Lung microvascular endothelial cell (primary cell): ENCODE data around the gene MED27. TPM values are rescaled to one million over a fixed set of nuclear protein-coding genes. Genes with fewer than 3 reads are reported as not detected.
A peak's percentile ranks its signal among the peaks of the same experiment; 100 is the strongest.

Experiments
- DNase-seq, 2 donors: peaks; one replicate each; pipeline versions ENCODE4 v3.0.0 to v3.0.0-alpha.2; 2010; ENCODE audit warnings: low read depth in 2 of 2
- total RNA-seq: library from RNA; depleted of rRNA; stranded (reverse); fragments of >200 nt; gene quantifications from 2 replicates; pipeline ENCODE4 v1.2.1, GENCODE V29; 2014

The MED27 gene
- total RNA-seq, 1 donor from 2014 or later, result 10.7 TPM

- DNase-seq, result no peak
These were observed 108.1 kb downstream of the MED27 start for GRCh38 chr9:131971482-131972074.

GRCh38 chr9:131969469-131969989 is 110.1 kb downstream of the MED27 start:
- DNase-seq, result no peak

GRCh38 chr9:131968632-131969031 is 111.0 kb downstream of the MED27 start:
- DNase-seq, result no peak

DNA sequence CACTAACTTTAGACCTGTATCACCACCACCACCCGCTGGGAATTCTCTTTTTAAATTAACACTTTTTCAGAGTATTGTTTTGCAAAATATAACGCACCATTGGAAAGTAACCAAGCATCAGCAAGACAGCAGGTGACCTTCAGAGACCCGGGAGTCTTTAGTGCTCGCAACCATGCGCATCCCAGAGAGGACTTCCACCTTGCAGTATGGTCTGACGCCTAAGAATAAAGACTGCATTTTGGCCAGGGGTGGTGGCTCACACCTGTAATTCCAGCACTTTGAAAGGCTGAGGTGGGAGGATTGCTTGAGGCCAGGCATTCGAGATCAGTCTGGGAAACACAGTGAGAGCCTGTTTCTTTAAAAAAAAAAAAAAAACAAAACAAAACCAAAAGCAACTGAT is 113.8 kb downstream of the MED27 start:
- DNase-seq, result no peak

DNA sequence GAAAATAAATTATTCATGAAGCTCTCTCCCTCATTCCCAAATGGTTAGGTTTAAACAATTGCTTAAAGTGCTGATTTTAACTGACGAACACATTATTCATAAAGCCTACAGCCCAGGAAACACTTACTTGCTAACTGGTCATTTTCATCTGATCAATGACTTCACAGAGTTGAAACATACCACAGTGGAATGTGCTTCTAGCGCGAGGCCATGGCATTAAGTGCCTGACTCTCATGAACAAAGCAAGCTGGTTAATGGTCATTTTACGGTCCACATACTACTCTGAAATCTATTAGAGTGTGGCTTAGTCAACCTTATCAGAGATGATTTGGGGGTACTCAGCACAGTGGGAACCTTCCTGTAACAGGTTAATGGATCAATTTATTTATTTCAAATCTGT is 114.6 kb downstream of the MED27 start:
- DNase-seq, result no peak

DNA sequence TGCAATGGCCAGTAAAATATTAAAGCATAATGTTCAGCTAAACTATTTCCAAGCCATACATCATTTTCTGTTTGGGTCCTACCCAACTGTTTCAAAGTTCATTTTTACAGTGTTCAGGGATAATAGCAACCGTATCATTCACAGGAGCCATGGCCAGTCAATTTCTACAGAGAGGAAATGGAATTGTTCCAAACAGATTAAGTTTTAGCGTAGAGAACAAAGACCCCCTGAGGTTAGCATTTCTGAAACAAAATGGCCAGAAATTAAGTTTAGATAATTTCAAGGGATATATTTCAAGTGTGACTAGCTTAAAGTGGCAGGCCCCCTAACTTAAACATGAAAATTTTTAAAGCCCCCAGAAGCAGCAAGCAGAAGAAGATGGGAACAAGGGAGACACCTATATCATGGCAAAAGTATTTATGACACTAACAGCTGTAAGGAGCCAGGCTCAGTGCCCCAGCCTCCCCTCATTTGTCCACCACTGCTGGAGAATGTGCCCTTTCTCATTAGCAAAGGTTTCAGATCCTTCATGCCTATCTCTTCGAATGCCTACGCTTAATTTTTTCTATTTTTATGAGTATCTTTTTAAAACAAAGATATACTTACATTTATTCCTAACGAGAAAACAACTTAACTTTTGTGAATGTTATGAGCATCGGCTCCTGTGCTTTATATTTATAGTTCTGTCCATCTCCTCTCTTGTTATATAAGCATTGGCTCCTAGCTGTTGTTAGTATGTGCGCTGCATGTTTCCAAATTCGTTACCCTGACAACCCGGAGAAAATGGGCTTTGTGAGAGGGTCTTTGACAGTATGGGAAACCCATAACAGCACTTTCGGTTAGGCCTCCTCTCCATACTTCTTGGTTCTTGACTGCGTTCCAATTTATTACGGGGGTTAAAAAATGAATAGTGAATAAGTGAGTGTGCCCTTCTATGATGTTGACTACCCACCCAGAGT is 116.3 kb downstream of the MED27 start:
- DNase-seq, result peak in 1 of 2 donors; percentile 38

GRCh38 chr9:131961496-131961880 is 118.2 kb downstream of the MED27 start:
- no peak for DNase-seq

DNA sequence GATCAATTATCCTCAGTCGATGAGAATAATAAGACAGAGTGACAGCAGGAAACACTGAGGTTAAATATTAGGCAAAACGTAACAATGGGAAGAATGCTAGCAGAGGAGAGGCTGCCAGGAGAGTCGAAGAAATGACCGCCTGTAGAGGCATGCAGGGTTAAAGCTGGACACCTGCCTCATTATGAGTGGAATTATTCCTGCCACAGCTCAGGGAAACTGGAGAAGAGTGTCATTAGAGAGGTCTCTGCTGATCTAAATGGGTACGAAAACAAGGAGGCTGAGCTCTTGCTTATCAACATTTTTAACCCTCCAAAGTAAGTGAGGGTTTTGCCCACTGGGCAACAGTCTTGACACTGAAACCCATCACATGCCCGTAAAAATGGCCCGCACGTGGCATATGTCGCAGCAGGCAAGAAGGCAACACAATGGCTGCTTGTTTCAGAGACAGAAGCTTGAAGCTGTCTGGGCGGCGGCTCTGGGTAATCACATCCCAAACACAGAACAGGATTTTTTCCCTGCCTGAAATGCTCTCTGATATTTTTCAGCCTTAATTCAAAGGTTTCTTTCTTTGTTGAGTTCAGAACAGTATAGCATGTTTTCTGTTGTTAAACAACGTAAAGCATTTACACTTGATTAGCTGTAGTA is 118.7 kb downstream of the MED27 start:
- DNase-seq, result peak; percentile 28 to 38

- DNase-seq, result peak in 1 of 2 donors; percentile 13
These were observed 119.4 kb downstream of the MED27 start for GRCh38 chr9:131960311-131960710.

DNA sequence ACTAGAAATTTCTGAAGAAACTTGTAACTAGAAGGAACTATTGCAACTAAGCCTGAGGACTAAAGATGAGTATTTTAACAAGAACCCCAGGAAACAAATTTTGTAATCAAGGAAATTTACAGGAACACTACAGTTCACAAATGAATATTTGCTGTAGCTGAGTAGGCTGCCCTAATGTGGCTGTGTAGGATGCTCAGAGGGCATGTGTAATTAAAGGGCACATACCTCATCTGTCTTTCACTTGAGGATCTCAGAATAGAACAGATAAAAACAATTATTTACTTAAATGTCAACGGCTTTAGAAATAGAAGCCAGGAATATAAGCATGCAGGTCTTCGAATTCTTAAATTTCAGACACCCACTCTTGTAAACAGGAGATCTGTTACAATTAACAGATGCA is 119.8 kb downstream of the MED27 start:
- no peak for DNase-seq

DNA sequence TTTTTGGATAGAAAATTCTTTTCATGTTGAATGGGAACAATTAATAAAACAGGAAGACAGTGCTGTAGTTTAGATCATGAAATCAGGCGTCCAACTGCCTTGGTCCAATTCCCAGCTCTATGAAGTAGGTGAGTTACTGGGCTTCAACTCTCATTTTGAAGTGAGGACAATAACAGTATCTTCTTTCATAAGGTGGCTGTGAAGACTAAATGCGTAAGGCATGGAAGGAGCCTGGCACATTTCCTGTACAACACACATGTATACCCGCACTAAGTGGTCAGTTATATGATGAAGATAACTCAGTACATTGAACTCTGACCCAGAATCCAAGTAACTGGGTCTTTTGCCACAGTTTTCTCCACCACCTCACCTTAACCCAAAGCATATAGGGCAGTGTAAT is 120.6 kb downstream of the MED27 start:
- DNase-seq, result no peak

- no peak for DNase-seq
These were observed 125.4 kb downstream of the MED27 start for GRCh38 chr9:131954299-131954698.

DNA sequence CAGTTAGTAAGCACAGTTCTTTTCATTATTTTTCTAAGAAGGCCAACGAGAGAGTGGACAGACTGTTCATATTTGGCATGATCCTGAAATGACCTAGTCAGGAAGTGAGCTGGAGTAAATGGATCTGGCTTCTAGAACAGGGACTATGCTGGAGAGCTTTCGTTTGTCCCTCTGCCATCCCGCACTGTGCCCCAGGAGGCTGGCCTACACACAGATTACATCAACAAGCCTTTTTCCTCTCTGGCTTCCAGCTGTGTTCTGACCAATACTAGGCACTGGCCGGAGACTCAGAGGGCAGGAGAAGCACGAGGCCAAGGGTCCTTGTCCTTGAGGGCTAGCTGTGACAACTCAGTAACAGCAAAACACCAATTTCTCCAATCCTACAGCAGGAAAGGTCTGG is 127.8 kb downstream of the MED27 start:
- peak; percentile 61 to 63 for DNase-seq

GRCh38 chr9:131951155-131951554 is 128.5 kb downstream of the MED27 start:
- no peak for DNase-seq

DNA sequence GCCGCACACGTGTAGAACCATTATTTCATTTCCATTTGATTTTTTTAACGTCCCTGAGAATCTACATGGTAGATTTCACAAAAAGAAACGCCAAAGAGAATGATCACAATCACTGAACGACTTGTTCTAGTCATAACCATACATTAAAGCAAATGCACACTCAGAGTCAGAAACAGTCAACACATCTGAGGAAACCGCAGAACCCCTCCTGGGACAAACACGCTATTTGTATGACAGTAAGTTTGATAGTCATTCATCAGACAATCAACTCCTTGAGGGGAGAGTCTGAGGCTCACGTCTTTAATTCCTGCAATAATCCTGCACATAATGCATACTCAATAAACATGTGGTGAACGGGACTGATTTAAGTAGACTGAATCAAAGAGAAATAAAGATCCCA is 129.2 kb downstream of the MED27 start:
- no peak for DNase-seq

DNA sequence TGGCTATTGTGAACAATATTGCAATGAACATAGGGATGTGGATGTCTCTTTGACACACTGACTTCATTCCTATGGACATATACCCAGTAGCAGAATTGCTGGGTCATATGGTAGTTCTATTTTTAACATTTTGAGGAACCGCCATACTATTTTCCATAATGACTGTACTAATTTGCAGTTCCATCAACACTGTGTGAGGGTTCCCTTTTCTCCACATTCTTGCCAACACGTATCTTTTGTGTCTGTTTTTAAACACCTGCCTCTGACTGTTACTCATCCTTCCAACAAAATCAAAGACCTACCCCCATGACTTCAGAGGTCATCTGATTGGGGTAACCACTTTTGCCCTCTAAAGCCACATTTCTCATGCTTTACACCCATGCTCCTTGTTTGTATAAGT is 133.5 kb downstream of the MED27 start:
- DNase-seq, result no peak

GRCh38 chr9:131943351-131943841 is 136.3 kb downstream of the MED27 start:
- no peak for DNase-seq

GRCh38 chr9:131942146-131942720 is 137.4 kb downstream of the MED27 start:
- peak in 1 of 2 donors; percentile 9 for DNase-seq

DNA sequence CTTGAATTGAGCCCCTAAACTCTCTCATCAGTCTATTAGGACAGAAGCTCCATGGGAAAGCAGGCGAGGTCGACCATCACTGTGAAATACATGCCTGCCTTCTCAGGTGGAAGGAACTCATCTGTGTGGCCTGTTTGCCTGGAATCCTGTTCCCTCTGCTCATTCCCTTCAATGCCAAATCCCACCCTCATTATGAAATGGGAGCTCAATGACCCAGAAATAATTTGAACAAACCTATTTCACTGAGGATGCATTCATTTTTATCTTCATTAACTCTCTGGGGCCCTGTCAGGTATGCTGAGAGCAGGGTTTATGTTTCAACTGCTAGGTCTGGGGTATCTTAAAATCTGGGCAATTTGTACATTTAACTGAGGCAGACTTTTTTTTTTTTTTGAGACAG is 142.2 kb downstream of the MED27 start:
- DNase-seq, result no peak

- no peak for DNase-seq
These were observed 142.7 kb downstream of the MED27 start for GRCh38 chr9:131936929-131937328.

- no peak for DNase-seq
These were observed 145.0 kb downstream of the MED27 start for GRCh38 chr9:131934673-131935072.

DNA sequence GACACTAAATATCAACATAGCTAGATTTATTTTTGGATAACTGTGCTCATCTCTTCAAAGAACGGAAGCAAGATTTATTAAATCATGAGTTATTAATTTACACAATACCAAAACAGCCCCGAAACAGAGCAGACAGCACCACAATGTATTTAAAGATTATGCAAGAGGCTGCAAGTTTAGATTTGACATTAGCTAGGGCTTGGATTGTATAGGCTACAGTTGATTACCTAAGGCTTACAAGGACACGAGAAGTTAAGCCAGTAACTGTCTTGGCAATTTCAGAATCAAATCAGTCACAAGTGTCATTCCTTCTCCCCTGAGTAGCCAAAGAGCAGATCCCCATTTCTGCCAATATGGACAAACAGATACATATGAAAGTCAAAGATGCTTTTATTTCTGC is 152.6 kb downstream of the MED27 start:
- DNase-seq, result no peak
